Activated T-cell treated with anti-CD3 and anti-CD28 coated beads, Interleukin-2, amount 50 U/mL, for 24 hours (primary cell): Measurements from ENCODE around the gene GAB1.
"Not testable (repeated sequence)": the region's sequence is repeated elsewhere in the genome, so short reads cannot be mapped to it uniquely, and the experiment has no call there.

Experiments
- DNase-seq: peaks from one replicate; pipeline ENCODE4 v3.0.0-alpha.2; 2020
- H3K27ac Mint-ChIP-seq: 2 replicates; pipeline ENCODE4 v1.8.0; 2020; ENCODE audit warnings: mild to moderate bottlenecking, mixed read lengths
- H3K27me3 Mint-ChIP-seq: 2 replicates; pipeline ENCODE4 v1.8.0; 2020; ENCODE audit warnings: mixed read lengths
- H3K36me3 Mint-ChIP-seq: 2 replicates; pipeline ENCODE4 v1.8.0; 2020; ENCODE audit warnings: low read depth, mixed read lengths
- H3K4me1 Mint-ChIP-seq: 2 replicates; pipeline ENCODE4 v1.8.0; 2020; ENCODE audit warnings: low read depth, mixed read lengths
- H3K4me3 Mint-ChIP-seq: 2 replicates; pipeline ENCODE4 v1.8.0; 2020; ENCODE audit warnings: mild to moderate bottlenecking, moderate library complexity, mixed read lengths
- H3K9me3 Mint-ChIP-seq: 2 replicates; pipeline ENCODE4 v1.8.0; 2020; ENCODE audit warnings: mixed read lengths

GAB1 gene

DNA sequence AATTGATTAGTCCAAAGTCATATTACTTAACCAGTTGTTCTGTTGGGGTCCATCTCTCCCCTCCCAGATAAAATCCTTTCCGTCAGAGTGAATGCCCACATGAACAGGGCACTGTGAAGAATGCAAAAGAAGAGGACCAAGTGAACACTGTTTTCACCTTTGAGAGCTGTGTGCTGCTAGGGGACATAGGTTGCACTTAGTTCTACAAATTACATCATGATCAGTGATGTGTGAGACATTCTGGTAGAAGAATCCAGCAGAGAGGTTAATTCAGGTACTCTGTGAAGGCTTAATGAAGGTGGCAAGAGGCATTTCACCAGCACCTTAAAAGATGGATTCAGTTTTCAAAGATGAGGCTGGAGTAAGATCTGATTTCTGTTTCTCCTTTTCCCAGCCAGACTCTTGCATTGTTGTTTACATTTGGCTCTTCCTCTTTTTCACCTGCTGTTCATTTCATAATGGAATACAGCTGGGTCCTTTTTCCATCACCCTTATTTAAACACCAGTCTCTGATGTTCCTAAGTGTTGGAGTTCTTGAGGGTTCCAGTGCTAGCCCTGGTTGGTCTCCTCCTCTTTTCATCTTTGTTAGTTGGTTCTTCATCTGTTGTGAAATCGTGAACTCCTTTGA is 10.9 kb downstream of the GAB1 start:
- no peaks in the 10 kb centered on the region for H3K9me3 Mint-ChIP-seq
- no peak overlapping the region for H3K27ac Mint-ChIP-seq
- H3K27me3 Mint-ChIP-seq = peaks cover 24% of the 10 kb centered on the region
- H3K4me3 Mint-ChIP-seq = no peak overlapping the region
- H3K36me3 Mint-ChIP-seq = no peaks in the 10 kb centered on the region
- no peak for DNase-seq
- no peaks in the 10 kb centered on the region for H3K4me1 Mint-ChIP-seq

DNA sequence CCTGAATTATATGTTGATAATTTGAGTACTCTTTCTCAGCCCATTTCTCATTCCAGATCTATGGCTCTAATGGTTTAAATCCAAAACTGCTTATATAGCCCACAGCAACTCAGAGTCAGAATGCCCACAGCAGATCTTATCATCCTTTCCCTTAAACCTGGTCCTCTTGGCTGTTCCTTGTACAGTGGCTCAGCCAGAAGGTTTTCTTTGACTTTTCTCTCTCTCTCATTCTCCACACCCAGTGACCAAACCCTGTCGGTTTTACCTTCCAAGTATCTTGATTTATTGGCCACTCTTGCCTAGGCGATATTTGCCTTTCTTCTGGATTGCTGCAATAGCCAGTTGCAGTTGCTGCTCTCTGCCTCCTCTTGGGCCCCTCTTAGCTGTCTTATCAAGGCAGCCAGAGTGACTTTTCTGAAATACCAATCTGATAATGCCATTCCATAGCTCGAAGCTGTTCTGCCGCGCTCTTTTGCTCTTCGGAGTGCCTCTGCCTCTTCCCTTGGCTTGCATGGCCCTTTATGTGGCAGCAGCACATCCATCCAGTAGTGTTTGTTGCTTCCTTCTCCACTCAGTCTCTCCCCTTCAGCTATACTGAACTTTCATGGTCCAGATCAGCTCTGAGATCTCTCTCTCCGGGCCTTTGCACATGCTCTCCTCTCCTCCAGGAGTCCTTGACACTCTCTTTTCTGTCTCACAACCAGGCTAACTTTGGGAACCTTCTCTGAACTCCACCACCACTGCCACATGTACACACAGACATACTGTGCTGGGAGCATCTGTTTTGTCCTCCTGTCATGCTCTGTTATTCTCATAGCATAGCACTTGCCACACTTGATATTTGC is 11.8 kb downstream of the GAB1 start:
- no peaks in the 10 kb centered on the region for H3K4me1 Mint-ChIP-seq
- H3K9me3 Mint-ChIP-seq = no peaks in the 10 kb centered on the region
- H3K36me3 Mint-ChIP-seq = no peaks in the 10 kb centered on the region
- H3K4me3 Mint-ChIP-seq = no peak overlapping the region
- H3K27me3 Mint-ChIP-seq = peaks cover 15% of the 10 kb centered on the region
- H3K27ac Mint-ChIP-seq = no peak overlapping the region
- DNase-seq = no peak

DNA sequence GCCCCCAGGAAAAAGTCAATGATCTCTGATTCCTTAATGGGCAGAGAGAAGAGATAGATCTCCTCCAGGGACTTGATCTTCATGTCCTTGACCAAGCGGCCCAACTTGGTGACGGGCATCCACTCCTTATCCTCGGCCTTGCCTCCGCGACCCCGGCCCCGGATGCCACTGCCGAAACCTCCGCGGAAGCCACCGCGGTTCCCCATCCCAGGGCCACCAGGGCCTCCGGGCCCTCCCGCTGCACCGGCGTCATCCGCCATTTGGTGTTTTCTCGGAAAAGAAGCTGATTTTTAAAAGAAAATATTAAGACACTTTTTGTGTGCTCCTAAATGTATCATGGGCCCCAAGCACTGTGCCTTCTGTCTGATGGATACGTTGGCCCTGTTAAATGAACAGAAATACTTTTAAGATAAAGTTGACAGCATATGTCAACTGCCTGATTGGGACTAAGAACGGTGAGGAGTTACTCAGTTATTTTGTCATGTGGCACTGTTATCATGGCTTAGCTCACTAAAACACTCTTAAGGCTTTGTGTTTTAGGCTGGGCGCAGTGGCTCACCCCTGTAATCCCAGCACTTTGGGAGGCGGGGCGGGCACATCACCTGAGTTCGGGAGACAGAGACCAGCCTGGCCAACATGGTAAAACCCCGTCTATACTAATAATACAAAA is 13.3 kb downstream of the GAB1 start:
- not testable (repeated sequence) for H3K27ac Mint-ChIP-seq, H3K27me3 Mint-ChIP-seq, H3K9me3 Mint-ChIP-seq, H3K4me1 Mint-ChIP-seq, H3K36me3 Mint-ChIP-seq, DNase-seq, H3K4me3 Mint-ChIP-seq

DNA sequence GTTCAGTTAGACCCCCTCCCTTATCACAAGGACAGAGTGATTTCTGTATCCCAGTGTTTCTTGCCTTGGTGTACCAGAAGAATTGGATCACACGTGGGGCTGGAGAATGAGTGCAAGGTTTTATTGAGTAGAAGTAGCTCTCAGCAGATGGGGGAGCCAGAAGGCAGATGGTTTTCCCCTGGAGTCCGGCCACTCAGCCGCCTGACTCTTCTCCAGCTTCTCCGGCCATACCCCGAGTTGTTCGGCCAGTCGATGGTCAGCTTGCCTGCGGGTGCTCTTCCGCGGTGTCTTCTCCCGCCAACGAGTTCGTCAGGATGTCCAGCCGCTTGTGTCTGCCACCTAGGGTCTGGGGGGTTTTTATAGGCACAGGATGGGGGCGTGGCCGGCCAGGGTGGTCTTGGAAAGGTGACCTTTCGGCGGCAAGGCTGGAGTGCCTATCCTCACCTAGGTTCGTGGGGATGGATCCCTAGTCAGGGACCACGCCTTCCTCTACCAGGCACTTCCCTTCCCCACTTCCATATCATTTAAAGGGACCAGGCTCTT is 14.5 kb downstream of the GAB1 start:
- no peaks in the 10 kb centered on the region for H3K36me3 Mint-ChIP-seq
- no peak overlapping the region for H3K27ac Mint-ChIP-seq
- no peak overlapping the region for H3K4me3 Mint-ChIP-seq
- DNase-seq = no peak
- H3K27me3 Mint-ChIP-seq = peaks cover 9% of the 10 kb centered on the region
- no peaks in the 10 kb centered on the region for H3K9me3 Mint-ChIP-seq
- no peaks in the 10 kb centered on the region for H3K4me1 Mint-ChIP-seq

DNA sequence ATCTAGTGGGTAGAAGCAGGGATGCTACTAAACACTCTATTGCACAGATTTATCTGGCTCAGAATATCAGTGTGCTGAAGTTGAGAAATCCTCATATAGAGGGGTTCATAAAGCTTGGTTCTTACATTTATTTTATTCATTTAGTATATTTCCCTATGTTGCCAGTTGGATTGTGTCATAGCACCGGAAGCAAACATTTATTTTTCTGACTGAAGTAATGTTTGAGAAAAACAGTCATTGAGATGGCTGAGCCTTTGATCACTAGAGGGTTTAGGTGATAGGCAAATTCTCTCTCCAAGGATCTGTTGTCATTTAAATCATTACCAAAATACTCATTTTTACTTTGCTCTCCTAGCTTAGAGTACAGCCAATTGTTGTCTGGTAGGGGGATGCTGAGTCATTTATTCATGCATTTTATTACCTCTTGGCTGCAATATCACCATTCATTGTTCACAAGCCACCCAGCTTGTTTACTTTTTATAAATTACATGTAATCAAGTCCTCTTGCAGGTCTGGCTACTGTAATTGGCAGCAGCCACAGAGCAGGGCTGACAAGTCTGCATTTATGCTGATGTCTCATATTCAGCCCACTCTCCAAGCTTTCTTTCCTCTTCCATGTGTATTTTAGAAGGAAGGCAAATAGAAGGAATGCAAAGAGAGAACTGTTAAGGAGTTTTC is 15.2 kb downstream of the GAB1 start:
- no peaks in the 10 kb centered on the region for H3K4me1 Mint-ChIP-seq
- peaks cover 9% of the 10 kb centered on the region for H3K27me3 Mint-ChIP-seq
- H3K4me3 Mint-ChIP-seq = no peak overlapping the region
- no peaks in the 10 kb centered on the region for H3K36me3 Mint-ChIP-seq
- no peak overlapping the region for H3K27ac Mint-ChIP-seq
- no peaks in the 10 kb centered on the region for H3K9me3 Mint-ChIP-seq
- no peak for DNase-seq

DNA sequence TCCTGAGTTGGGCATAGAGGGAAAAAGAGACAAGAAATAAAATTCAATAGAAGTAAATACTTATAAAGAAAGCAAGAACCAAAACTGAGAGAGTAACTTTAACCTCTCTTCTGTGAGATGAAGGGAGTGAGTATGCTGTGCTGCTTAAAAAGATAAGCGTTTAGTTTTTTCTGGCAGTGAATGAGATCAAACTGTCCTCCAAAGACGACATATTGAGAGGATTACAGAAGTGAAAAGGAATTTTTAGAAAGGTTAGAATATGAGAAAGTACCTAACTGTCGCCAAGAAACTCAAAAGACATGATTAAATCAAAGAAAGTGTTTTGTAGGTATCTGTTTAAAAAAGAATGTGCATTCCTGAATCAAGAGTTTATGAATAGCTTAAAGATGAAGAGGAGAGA is 16.0 kb downstream of the GAB1 start:
- Mint-ChIP-seq H3K36me3 (no peaks in the 10 kb centered on the region), H3K4me3 (no peak overlapping the region), H3K27me3 (peaks cover 3% of the 10 kb centered on the region), H3K27ac (no peak overlapping the region), H3K9me3 (no peaks in the 10 kb centered on the region), H3K4me1 (peaks cover 6% of the 10 kb centered on the region)
- DNase-seq = no peak

DNA sequence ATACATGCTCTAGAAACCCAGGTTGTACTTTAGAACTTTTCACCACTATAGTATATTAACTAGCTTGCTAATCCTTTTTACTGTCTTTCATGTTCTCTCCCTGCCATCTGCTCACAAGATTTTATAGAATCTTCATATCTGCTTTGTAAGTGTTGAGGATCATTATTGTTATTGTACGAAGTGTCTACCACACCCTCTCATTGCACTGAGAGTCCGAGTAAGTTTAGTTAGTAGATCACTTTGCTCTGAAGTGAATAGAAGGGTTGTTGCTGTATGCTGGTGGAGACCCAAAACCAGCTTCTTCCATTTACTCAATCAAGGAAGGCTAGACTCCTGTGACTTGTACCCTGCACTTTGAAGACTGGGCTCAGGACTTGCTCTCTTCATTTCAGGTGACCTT is 17.1 kb downstream of the GAB1 start:
- Mint-ChIP-seq H3K27ac (no peak overlapping the region), H3K4me3 (no peak overlapping the region), H3K9me3 (no peaks in the 10 kb centered on the region), H3K36me3 (no peaks in the 10 kb centered on the region), H3K27me3 (peaks cover under 1% of the 10 kb centered on the region), H3K4me1 (peaks cover 13% of the 10 kb centered on the region)
- no peak for DNase-seq

DNA sequence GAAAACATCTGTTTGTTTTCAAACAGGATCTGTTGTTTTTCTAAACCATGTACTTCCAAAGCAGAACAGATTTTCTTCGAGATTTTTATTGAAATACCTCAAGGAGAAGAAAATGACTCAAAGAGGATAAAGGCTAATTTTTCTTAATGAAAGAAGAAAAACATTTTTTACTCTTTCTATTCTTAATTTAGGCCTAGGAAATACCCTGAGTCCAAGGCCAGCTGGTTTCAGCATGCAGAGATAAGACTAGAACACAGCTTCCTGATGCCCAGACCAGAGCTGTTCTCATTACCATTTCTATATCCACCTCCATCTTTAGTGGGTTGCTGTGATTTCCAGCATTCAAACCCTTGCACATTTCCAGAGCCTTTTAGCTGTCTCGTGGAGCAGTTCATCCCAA is 18.3 kb downstream of the GAB1 start:
- no peaks in the 10 kb centered on the region for H3K36me3 Mint-ChIP-seq
- H3K4me1 Mint-ChIP-seq = peaks cover 25% of the 10 kb centered on the region
- H3K27me3 Mint-ChIP-seq = no peaks in the 10 kb centered on the region
- H3K4me3 Mint-ChIP-seq = no peak overlapping the region
- DNase-seq = no peak
- H3K9me3 Mint-ChIP-seq = no peaks in the 10 kb centered on the region
- H3K27ac Mint-ChIP-seq = no peak overlapping the region

DNA sequence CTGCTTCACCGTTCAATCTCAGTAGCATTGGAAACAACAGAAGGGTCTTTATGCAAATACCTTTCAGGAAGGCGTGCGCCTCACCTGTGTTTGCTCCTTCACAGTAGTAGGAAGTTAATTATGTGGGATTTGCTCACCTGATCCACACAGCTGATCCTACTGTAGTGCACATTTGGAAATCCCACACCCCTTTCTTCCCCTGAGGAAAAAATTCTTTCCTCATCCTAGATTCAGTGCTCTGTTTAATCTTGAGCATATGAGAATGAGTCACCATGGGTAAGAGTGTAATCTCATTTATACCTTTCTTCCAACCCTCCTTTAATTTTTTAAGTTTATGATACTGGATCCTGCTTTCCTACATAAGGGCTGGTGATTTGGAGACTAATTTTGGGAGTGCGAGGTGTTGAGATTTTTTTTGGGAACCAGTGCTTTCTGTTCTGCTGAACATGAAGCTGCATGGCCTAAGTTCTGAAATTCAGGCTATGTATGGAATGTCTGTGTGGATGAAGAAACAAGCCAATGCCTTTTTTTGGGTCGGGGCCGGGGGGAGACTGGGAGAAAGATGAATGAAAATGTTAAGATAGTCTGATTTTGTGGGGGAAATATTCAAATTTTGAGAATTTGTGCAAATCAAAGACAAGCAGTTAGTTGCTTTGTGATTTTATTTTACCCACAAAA is 19.0 kb downstream of the GAB1 start:
- Mint-ChIP-seq H3K4me3 (no peak overlapping the region), H3K9me3 (no peaks in the 10 kb centered on the region), H3K27me3 (no peaks in the 10 kb centered on the region), H3K4me1 (peaks cover 30% of the 10 kb centered on the region), H3K36me3 (no peaks in the 10 kb centered on the region), H3K27ac (no peak overlapping the region)
- no peak for DNase-seq

DNA sequence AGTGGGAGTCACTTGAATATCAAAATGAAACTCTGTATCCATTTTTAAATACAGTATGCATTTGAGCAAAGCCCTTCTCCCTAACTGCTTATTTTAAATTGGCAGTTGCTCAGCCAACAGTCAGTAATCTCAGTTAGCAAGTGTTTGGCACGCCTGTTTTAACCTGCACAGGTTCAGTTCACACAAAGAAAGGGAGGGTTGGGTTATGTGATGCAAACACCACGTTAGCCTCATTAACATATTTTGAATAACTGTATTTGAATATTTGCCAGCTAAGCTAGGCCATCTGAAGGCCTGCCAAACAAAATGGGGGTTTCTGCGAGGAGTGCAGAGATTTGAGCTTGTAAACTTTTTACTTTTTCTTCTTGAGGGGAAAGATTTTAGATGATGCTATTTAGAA is 19.8 kb downstream of the GAB1 start:
- no peak overlapping the region for H3K27ac Mint-ChIP-seq

DNA sequence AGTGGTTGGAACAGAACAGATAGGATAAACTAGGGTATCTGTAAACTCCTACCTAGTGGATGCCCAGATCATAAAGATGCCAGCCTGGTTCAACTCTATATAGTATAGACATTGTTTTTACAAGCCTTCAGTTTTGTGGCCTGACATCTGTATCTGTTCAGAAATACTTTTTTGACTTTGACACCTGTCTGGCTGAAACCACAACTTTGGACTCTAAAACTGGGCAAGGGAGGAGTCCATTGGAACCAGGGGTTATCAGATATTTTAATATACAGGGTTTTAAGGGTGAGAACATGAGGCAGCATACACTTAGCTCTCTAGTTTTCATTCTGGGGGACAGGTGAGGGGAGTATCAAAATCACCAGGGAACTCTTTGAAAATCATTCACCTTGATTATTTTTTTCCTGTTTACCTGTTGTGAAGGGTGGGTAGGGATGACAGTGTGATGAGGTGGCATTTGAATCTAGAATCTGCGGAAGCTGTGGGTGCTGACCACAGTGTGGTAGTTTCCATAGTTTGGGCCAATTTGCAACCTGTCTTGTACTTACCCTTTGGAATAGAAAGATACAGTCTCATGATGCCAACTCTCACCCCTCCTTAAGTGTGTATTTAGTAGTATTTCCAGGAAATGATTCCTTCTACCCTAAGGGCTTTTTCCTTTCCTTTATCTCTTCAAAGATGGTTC is 20.6 kb downstream of the GAB1 start:
- no peaks in the 10 kb centered on the region for H3K27me3 Mint-ChIP-seq
- no peak overlapping the region for H3K27ac Mint-ChIP-seq

More for the DNA sequence above, 19.8 kb downstream of the GAB1 start:
- H3K9me3 Mint-ChIP-seq = no peaks in the 10 kb centered on the region
- DNase-seq = no peak
- peaks cover 34% of the 10 kb centered on the region for H3K4me1 Mint-ChIP-seq
- no peaks in the 10 kb centered on the region for H3K27me3 Mint-ChIP-seq
- no peaks in the 10 kb centered on the region for H3K36me3 Mint-ChIP-seq
- H3K4me3 Mint-ChIP-seq = no peak overlapping the region

DNA sequence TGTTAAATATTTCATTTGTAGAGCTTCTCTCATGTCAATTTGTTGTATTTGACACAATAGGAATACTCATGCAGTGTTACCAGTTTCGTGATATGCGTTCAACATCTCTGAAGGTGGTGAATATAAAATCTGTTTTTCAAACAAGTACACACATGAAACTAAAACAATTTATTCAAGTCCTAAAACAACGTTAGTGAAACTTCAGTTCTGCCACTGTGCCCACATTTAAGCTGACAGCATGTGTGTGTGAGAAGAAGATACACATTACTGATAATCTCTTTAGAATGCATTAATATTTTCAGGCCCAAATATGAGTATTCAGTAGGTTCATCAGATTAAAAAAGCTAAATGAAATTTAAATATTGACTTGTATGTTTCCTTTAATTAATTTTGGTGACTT is 21.7 kb downstream of the GAB1 start:
- peaks cover 38% of the 10 kb centered on the region for H3K4me1 Mint-ChIP-seq
- peak overlapping the region; percentile 90 for H3K27ac Mint-ChIP-seq
- no peak for DNase-seq
- no peak overlapping the region for H3K4me3 Mint-ChIP-seq
- H3K27me3 Mint-ChIP-seq = no peaks in the 10 kb centered on the region
- no peaks in the 10 kb centered on the region for H3K9me3 Mint-ChIP-seq
- no peaks in the 10 kb centered on the region for H3K36me3 Mint-ChIP-seq

More for the DNA sequence above, 20.6 kb downstream of the GAB1 start:
- no peak for DNase-seq
- no peak overlapping the region for H3K4me3 Mint-ChIP-seq
- no peaks in the 10 kb centered on the region for H3K9me3 Mint-ChIP-seq
- peaks cover 35% of the 10 kb centered on the region for H3K4me1 Mint-ChIP-seq
- no peaks in the 10 kb centered on the region for H3K36me3 Mint-ChIP-seq

DNA sequence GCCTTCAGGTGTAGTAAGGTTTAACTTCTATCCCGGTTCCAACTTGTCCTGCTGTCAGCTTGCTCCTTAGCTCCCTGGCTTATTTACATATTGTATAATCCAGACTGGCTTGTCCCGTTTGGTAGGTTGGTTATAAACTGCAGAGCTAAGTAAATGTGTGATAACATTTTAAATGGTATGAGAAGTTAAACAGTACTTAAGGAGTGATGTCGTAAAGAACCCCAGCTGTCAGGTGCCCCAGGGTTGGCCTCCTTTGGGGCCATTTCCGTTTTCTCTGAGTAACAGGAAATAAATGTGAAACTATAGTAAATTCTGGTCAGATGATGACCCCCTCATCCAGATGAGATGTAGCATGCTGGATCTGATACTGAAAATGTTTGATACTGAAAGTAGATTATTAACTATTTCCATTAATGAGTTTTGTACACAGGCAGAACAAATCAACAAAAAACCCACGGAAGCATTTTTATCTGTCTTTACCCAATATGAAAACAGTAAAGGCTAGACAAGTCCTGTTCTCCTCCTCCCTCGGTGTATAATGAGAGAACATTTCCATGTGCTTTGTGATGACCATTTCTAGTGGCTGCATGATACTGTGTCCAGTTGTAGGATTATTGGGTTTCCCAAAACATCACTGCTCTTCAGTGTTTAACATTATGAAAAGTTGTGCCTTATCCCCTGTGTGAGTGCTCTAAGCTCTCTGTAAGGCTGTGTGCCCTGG is 22.4 kb downstream of the GAB1 start:
- H3K4me3 Mint-ChIP-seq = peak overlapping the region; percentile 44
- no peaks in the 10 kb centered on the region for H3K36me3 Mint-ChIP-seq
- H3K9me3 Mint-ChIP-seq = no peaks in the 10 kb centered on the region
- peaks cover 38% of the 10 kb centered on the region for H3K4me1 Mint-ChIP-seq
- no peaks in the 10 kb centered on the region for H3K27me3 Mint-ChIP-seq
- no peak for DNase-seq
- peak overlapping the region; percentile 90 for H3K27ac Mint-ChIP-seq
